Left ventricle myocardium inferior (tissue), 1 donor: ENCODE data around the gene HS6ST1. TPM values are rescaled to one million over a fixed set of nuclear protein-coding genes. Genes with fewer than 3 reads are reported as not detected.

Source experiments
- DNase-seq: peaks from one replicate; pipeline ENCODE4 v3.0.0-alpha.2; 2020
- H3K27ac ChIP-seq: fragments of 200-600 bp; replicated peaks from 2 replicates; pipeline ENCODE4 v1.8.0; 2021
- H3K27me3 ChIP-seq: fragments of 200-600 bp; 2 replicates; pipeline ENCODE4 v1.8.0; 2021; ENCODE audit warnings: low read depth
- H3K36me3 ChIP-seq: fragments of 200-600 bp; 2 replicates; pipeline ENCODE4 v1.8.0; 2021
- H3K4me1 ChIP-seq: fragments of 200-600 bp; 2 replicates; pipeline ENCODE4 v1.8.0; 2021
- H3K4me3 ChIP-seq: fragments of 200-600 bp; 2 replicates; pipeline ENCODE4 v1.8.0; 2021; ENCODE audit warnings: mild to moderate bottlenecking, moderate library complexity
- H3K9me3 ChIP-seq: fragments of 200-600 bp; replicated peaks from 2 replicates; pipeline ENCODE4 v1.8.0; 2021
- CTCF ChIP-seq: fragments of 200-600 bp; IDR thresholded peaks from 2 replicates; pipeline ENCODE4 v1.8.0; 2021; ENCODE audit warnings: antibody characterized with exemption, mild to moderate bottlenecking, borderline replicate concordance
- intact Hi-C: fragments of 100-400 bp; cut with micrococcal nuclease; formaldehyde crosslinking; loops from one replicate; pipeline ENCODE4 v1.11.0; 2022
- total RNA-seq: library from RNA; stranded (reverse); fragmentation: NEBNext Ultra II Directional; extraction: Animal tissue kit (Norgen Biotek cat#: 25700); gene quantifications from one replicate; pipeline ENCODE4 v1.2.1, GENCODE V29; 2021
- donor health status: DM: no; HTN: yes; CAD: no; lungs with severe emphysema.

Gene HS6ST1
- total RNA-seq, 1 donor from 2014 or later: 26.7 TPM

GRCh38 chr2:128327180-128327964 is 8.7 kb upstream of the HS6ST1 start:
- Histone ChIP-seq H3K36me3 (no peaks in the 10 kb centered on the region), H3K27me3 (no peaks in the 10 kb centered on the region), H3K4me3 (no peak overlapping the region), H3K9me3 (peaks cover 12% of the 10 kb centered on the region), H3K4me1 (peaks cover 21% of the 10 kb centered on the region), H3K27ac (no peak overlapping the region)
- no peak for TF ChIP-seq CTCF
- DNase-seq: no peak
- intact Hi-C loops: no loop called here

GRCh38 chr2:128326346-128326745 is 7.7 kb upstream of the HS6ST1 start:
- TF ChIP-seq CTCF: no peak
- Histone ChIP-seq H3K9me3 (peaks cover 2% of the 10 kb centered on the region), H3K27me3 (no peaks in the 10 kb centered on the region), H3K4me1 (peaks cover 27% of the 10 kb centered on the region), H3K36me3 (no peaks in the 10 kb centered on the region), H3K4me3 (no peak overlapping the region), H3K27ac (peak overlapping the region; percentile 77)
- DNase-seq: no peak
- intact Hi-C loops: no loop called here

GRCh38 chr2:128325611-128326181 is 7.0 kb upstream of the HS6ST1 start:
- no peak for TF ChIP-seq CTCF
- intact Hi-C loops: no loop called here
- Histone ChIP-seq H3K27me3 (no peaks in the 10 kb centered on the region), H3K36me3 (no peaks in the 10 kb centered on the region), H3K4me3 (no peak overlapping the region), H3K27ac (peak overlapping the region; percentile 77), H3K4me1 (peaks cover 33% of the 10 kb centered on the region), H3K9me3 (no peaks in the 10 kb centered on the region)
- DNase-seq: peak; percentile 53

GRCh38 chr2:128324897-128325410 is 6.3 kb upstream of the HS6ST1 start:
- no peak for TF ChIP-seq CTCF
- DNase-seq: no peak
- Histone ChIP-seq H3K9me3 (no peaks in the 10 kb centered on the region), H3K27ac (peak overlapping the region; percentile 77), H3K27me3 (no peaks in the 10 kb centered on the region), H3K4me3 (no peak overlapping the region), H3K36me3 (no peaks in the 10 kb centered on the region), H3K4me1 (peaks cover 33% of the 10 kb centered on the region)
- intact Hi-C loops: no loop called here

GRCh38 chr2:128324008-128324896 is 5.6 kb upstream of the HS6ST1 start:
- no peaks in the 10 kb centered on the region for H3K27me3 ChIP-seq
- no peak overlapping the region for H3K4me3 ChIP-seq
- no peak for DNase-seq
- no peaks in the 10 kb centered on the region for H3K9me3 ChIP-seq
- no peaks in the 10 kb centered on the region for H3K36me3 ChIP-seq
- peaks cover 37% of the 10 kb centered on the region for H3K4me1 ChIP-seq
- no peak overlapping the region for H3K27ac ChIP-seq
- TF ChIP-seq CTCF: no peak
- intact Hi-C loops: no loop called here
